CD4-positive, alpha-beta memory T cell (primary cell): Measurements from ENCODE around the gene ZKSCAN1. TPM values are rescaled to one million over a fixed set of nuclear protein-coding genes. Genes with fewer than 3 reads are reported as not detected.

Experiments used
- CTCF ChIA-PET: fragments of 350-600 bp; sonication (Branson Sonifier 250); formaldehyde crosslinking; loops from one replicate; lab custom pipeline; 2021; ENCODE audit warnings: inconsistent platforms; ENCODE audit not compliant: partially characterized antibody; lab: Charles Lee
- POLR2A ChIA-PET: fragments of 350-600 bp; sonication (Branson Sonifier 250); formaldehyde crosslinking; loops from one replicate; lab custom pipeline; 2021; ENCODE audit not compliant: partially characterized antibody; lab: Charles Lee
- DNase-seq, 5 donors: peaks; one replicate each; pipeline versions ENCODE4 v3.0.0 to v3.0.0-alpha.2; 2020 to 2022; ENCODE audit warnings: mixed read lengths in 1 of 5
- H3K27ac ChIP-seq: one replicate; pipeline ENCODE4 v1.7.0; 2013; ENCODE audit warnings: low read depth, low read length
- H3K27me3 ChIP-seq: 2 replicates; pipeline ENCODE4 v1.7.0; 2013; ENCODE audit warnings: mild to moderate bottlenecking, low read length, moderate library complexity; ENCODE audit not compliant: insufficient read depth
- H3K36me3 ChIP-seq: 2 replicates; pipeline ENCODE4 v1.7.0; 2013; ENCODE audit warnings: mild to moderate bottlenecking, low read length, moderate library complexity; ENCODE audit not compliant: insufficient read depth
- H3K4me1 ChIP-seq: 2 replicates; pipeline ENCODE4 v1.7.0; 2013; ENCODE audit warnings: mild to moderate bottlenecking, low read length, moderate library complexity; ENCODE audit not compliant: insufficient read depth
- H3K4me3 ChIP-seq, 2 donors: one replicate each; pipeline ENCODE4 v1.7.0; 2013; ENCODE audit warnings: low read length in 2 of 2, mild to moderate bottlenecking in 1 of 2
- H3K9me3 ChIP-seq, 2 donors: one replicate each; pipeline ENCODE4 v1.7.0; 2013; ENCODE audit warnings: low read length in 2 of 2, control low read depth in 1 of 2; ENCODE audit not compliant: control insufficient read depth in 1 of 2
- H3K27ac Mint-ChIP-seq, 7 donors: one replicate each; pipeline ENCODE4 v1.8.0; 2020 to 2021; ENCODE audit warnings: mixed read lengths in 7 of 7, mild to moderate bottlenecking in 6 of 7, inconsistent platforms in 3 of 7, moderate library complexity in 3 of 7
- H3K27me3 Mint-ChIP-seq, 2 donors: one replicate each; pipeline ENCODE4 v1.8.0; 2020 to 2021; ENCODE audit warnings: mixed read lengths in 2 of 2
- H3K36me3 Mint-ChIP-seq, 2 donors: one replicate each; pipeline ENCODE4 v1.8.0; 2020 to 2021; ENCODE audit warnings: mixed read lengths in 2 of 2, inconsistent platforms in 1 of 2, mild to moderate bottlenecking in 1 of 2
- H3K4me1 Mint-ChIP-seq, 4 donors: one replicate each; pipeline ENCODE4 v1.8.0; 2020 to 2021; ENCODE audit warnings: mixed read lengths in 4 of 4, mild to moderate bottlenecking in 1 of 4
- H3K4me3 Mint-ChIP-seq, 8 donors: one replicate each; pipeline ENCODE4 v1.8.0; 2020 to 2021; ENCODE audit warnings: mixed read lengths in 8 of 8, mild to moderate bottlenecking in 7 of 8, moderate library complexity in 6 of 8, inconsistent platforms in 3 of 8
- H3K9me3 Mint-ChIP-seq, 8 donors: one replicate each; pipeline ENCODE4 v1.8.0; 2020 to 2021; ENCODE audit warnings: mixed read lengths in 8 of 8, mild to moderate bottlenecking in 5 of 8, inconsistent platforms in 3 of 8, moderate library complexity in 1 of 8
- intact Hi-C: fragments of 100-400 bp; cut with micrococcal nuclease; formaldehyde crosslinking; loops from one replicate; pipeline ENCODE4 v1.15.1; 2023
- polyA plus RNA-seq, 2 donors: library from polyadenylated mRNA; unstranded; fragments of 300-500 nt; fragmentation: Illumina TruSeq; gene quantifications; one replicate each; pipeline ENCODE4 v1.2.3, GENCODE V29; 2021
- total RNA-seq, 2 experiments: library from RNA; stranded (reverse); gene quantifications; one replicate each; pipeline ENCODE4 v1.2.3, GENCODE V29; 2021

The ZKSCAN1 gene
- total and polyA plus RNA-seq, 4 experiments from 2014 or later, result 25.0 to 101 (median 70.9) TPM

GRCh38 chr7:100061518-100062193 lies 46.3 kb downstream of the ZKSCAN1 start:
- Mint-ChIP-seq H3K9me3 (peaks cover 0 to 1% (median 0%) of the 10 kb centered on the region in 8 donors), H3K4me3 (no peak overlapping the region), H3K36me3 (peaks cover 17 to 55% of the 10 kb centered on the region in 2 donors), H3K4me1 (peaks cover 0 to 4% (median 0%) of the 10 kb centered on the region in 4 donors), H3K27ac (peak overlapping the region in 3 of 7 donors; percentile 4 to 79 (median 48)), H3K27me3 (no peaks in the 10 kb centered on the region)
- H3K9me3 ChIP-seq, result no peaks in the 10 kb centered on the region
- H3K36me3 ChIP-seq, result peaks cover 39% of the 10 kb centered on the region
- no peak overlapping the region for H3K27ac ChIP-seq
- CTCF ChIA-PET, result interaction anchor here (1.0 kb wide), 1 partner anchor 9 kb away, joined by 3 read pairs; no protein-coding TSS in a partner anchor
- no peaks in the 10 kb centered on the region for H3K27me3 ChIP-seq
- no peaks in the 10 kb centered on the region for H3K4me1 ChIP-seq
- DNase-seq, result no peak
- H3K4me3 ChIP-seq, result no peak overlapping the region
- intact Hi-C loops, result no loop called here
- POLR2A ChIA-PET, result no interaction called here

- POLR2A ChIA-PET, result interaction anchor here (0.7 to 1.8 kb wide), 2 partner anchors 14 to 66 kb away, joined by 3 to 6 read pairs; partner anchors contain the start of gene ZSCAN21
- CTCF ChIA-PET, result interaction anchor here (0.7 to 1.5 kb wide), 3 partner anchors 84 to 134 kb away, joined by 3 read pairs; partner anchors contain the start of gene GJC3
- DNase-seq, result no peak
- Histone ChIP-seq H3K4me3 (no peak overlapping the region), H3K27ac (no peak overlapping the region), H3K4me1 (no peaks in the 10 kb centered on the region), H3K9me3 (no peaks in the 10 kb centered on the region), H3K36me3 (peaks cover 26% of the 10 kb centered on the region), H3K27me3 (no peaks in the 10 kb centered on the region)
- H3K4me1 Mint-ChIP-seq, result peaks cover 0 to 4% (median under 1%) of the 10 kb centered on the region in 4 donors
- peaks cover 0 to 1% (median 0%) of the 10 kb centered on the region in 8 donors for H3K9me3 Mint-ChIP-seq
- intact Hi-C loops, result no loop called here
- no peak overlapping the region for H3K4me3 Mint-ChIP-seq
- peak overlapping the region in 1 of 7 donors; percentile 48 for H3K27ac Mint-ChIP-seq
- H3K27me3 Mint-ChIP-seq, result no peaks in the 10 kb centered on the region
- H3K36me3 Mint-ChIP-seq, result peaks cover 22 to 47% of the 10 kb centered on the region in 2 donors
These were observed 48.0 kb downstream of the ZKSCAN1 start for GRCh38 chr7:100063376-100063775.

- Histone ChIP-seq H3K4me1 (no peaks in the 10 kb centered on the region), H3K4me3 (no peak overlapping the region), H3K27ac (no peak overlapping the region), H3K9me3 (no peaks in the 10 kb centered on the region), H3K36me3 (peaks cover 18% of the 10 kb centered on the region), H3K27me3 (no peaks in the 10 kb centered on the region)
- Mint-ChIP-seq H3K36me3 (peaks cover 22 to 40% of the 10 kb centered on the region in 2 donors), H3K9me3 (peaks cover 0 to 1% (median 0%) of the 10 kb centered on the region in 8 donors), H3K4me1 (peaks cover 0 to 4% (median under 1%) of the 10 kb centered on the region in 4 donors), H3K27me3 (no peaks in the 10 kb centered on the region), H3K27ac (no peak overlapping the region), H3K4me3 (no peak overlapping the region)
- intact Hi-C loops, result no loop called here
- CTCF ChIA-PET, result interaction anchor here (0.7 to 1.5 kb wide), 3 partner anchors 84 to 135 kb away, joined by 3 read pairs; partner anchors contain the start of gene GJC3
- POLR2A ChIA-PET, result interaction anchor here (1.8 kb wide), 1 partner anchor 14 kb away, joined by 6 read pairs; the partner anchor contains the start of gene ZSCAN21
- no peak for DNase-seq
These were observed 48.8 kb downstream of the ZKSCAN1 start for GRCh38 chr7:100064162-100064561.

- H3K9me3 ChIP-seq, result peaks cover 6 to 7% of the 10 kb centered on the region in 2 donors
- H3K4me1 Mint-ChIP-seq, result peaks cover 0 to 2% (median 0%) of the 10 kb centered on the region in 4 donors
- no peak for DNase-seq
- H3K4me1 ChIP-seq, result no peaks in the 10 kb centered on the region
- POLR2A ChIA-PET, result interaction anchor here (0.6 to 1.2 kb wide), 2 partner anchors 10 to 43 kb away, joined by 3 to 5 read pairs; no protein-coding TSS in a partner anchor
- intact Hi-C loops, result no loop called here
- H3K4me3 Mint-ChIP-seq, result no peak overlapping the region
- no peaks in the 10 kb centered on the region for H3K27me3 Mint-ChIP-seq
- H3K36me3 ChIP-seq, result peaks cover 17% of the 10 kb centered on the region
- H3K27me3 ChIP-seq, result no peaks in the 10 kb centered on the region
- peaks cover 0 to 8% (median 5%) of the 10 kb centered on the region in 8 donors for H3K9me3 Mint-ChIP-seq
- H3K4me3 ChIP-seq, result no peak overlapping the region
- H3K36me3 Mint-ChIP-seq, result peaks cover 27 to 44% of the 10 kb centered on the region in 2 donors
- H3K27ac Mint-ChIP-seq, result no peak overlapping the region
- CTCF ChIA-PET, result interaction anchor here (1.0 kb wide), 1 partner anchor 342 kb away, joined by 3 read pairs; no protein-coding TSS in a partner anchor
- H3K27ac ChIP-seq, result no peak overlapping the region
These were observed 50.2 kb downstream of the ZKSCAN1 start for GRCh38 chr7:100065452-100066186.

- H3K27me3 ChIP-seq, result no peaks in the 10 kb centered on the region
- no peak for DNase-seq
- peaks cover 0 to 2% (median 0%) of the 10 kb centered on the region in 4 donors for H3K4me1 Mint-ChIP-seq
- H3K9me3 Mint-ChIP-seq, result peaks cover 0 to 21% (median 18%) of the 10 kb centered on the region in 8 donors
- H3K36me3 Mint-ChIP-seq, result peaks cover 40 to 52% of the 10 kb centered on the region in 2 donors
- ChIA-PET CTCF (interaction anchor here (1.6 kb wide), 1 partner anchor 75 kb away, joined by 4 read pairs; no protein-coding TSS in a partner anchor), POLR2A (interaction anchor here (0.6 to 1.5 kb wide), 3 partner anchors 21 to 99 kb away, joined by 3 to 5 read pairs (median 5); partner anchors contain the start of gene ZKSCAN1)
- H3K4me3 Mint-ChIP-seq, result no peak overlapping the region
- H3K9me3 ChIP-seq, result peaks cover 10 to 19% of the 10 kb centered on the region in 2 donors
- no peak overlapping the region for H3K27ac Mint-ChIP-seq
- no peaks in the 10 kb centered on the region for H3K4me1 ChIP-seq
- intact Hi-C loops, result no loop called here
- H3K36me3 ChIP-seq, result peaks cover 22% of the 10 kb centered on the region
- H3K4me3 ChIP-seq, result no peak overlapping the region
- H3K27me3 Mint-ChIP-seq, result no peaks in the 10 kb centered on the region
- H3K27ac ChIP-seq, result no peak overlapping the region
These were observed 51.6 kb downstream of the ZKSCAN1 start for GRCh38 chr7:100066953-100067352.

GRCh38 chr7:100069991-100070390 lies 54.6 kb downstream of the ZKSCAN1 start:
- Mint-ChIP-seq H3K36me3 (peaks cover 58 to 62% of the 10 kb centered on the region in 2 donors), H3K9me3 (peaks cover 0 to 31% (median 28%) of the 10 kb centered on the region in 8 donors), H3K27me3 (no peaks in the 10 kb centered on the region), H3K4me3 (no peak overlapping the region), H3K27ac (no peak overlapping the region), H3K4me1 (peaks cover 0 to 2% (median 0%) of the 10 kb centered on the region in 4 donors)
- ChIA-PET CTCF (interaction anchor here (0.7 to 1.4 kb wide), 4 partner anchors 80 to 156 kb away, joined by 3 read pairs; partner anchors contain the start of gene GJC3), POLR2A (interaction anchor here (1.6 kb wide), 1 partner anchor 20 kb away, joined by 4 read pairs; the partner anchor contains the start of gene ZSCAN21)
- Histone ChIP-seq H3K4me1 (no peaks in the 10 kb centered on the region), H3K27me3 (no peaks in the 10 kb centered on the region), H3K4me3 (no peak overlapping the region), H3K36me3 (peaks cover 38% of the 10 kb centered on the region), H3K27ac (no peak overlapping the region), H3K9me3 (peaks cover 10 to 22% of the 10 kb centered on the region in 2 donors)
- intact Hi-C loops, result no loop called here
- DNase-seq, result no peak
